Mesenchymal stem cell (in vitro differentiated cells and primary cell): Measurements from ENCODE around the gene ACTN4.
A peak's percentile ranks its signal among the peaks of the same experiment; 100 is the strongest.

Experiments used
- DNase-seq: peaks from one replicate; pipeline ENCODE4 v3.0.0-alpha.2; 2013
- H2AFZ ChIP-seq: one replicate; pipeline ENCODE4 v1.6.1; 2013; ENCODE audit warnings: low read depth, mild to moderate bottlenecking, control low read depth, inconsistent platforms, low read length, moderate library complexity
- H2AK5ac ChIP-seq: 2 replicates; pipeline ENCODE4 v1.6.1; 2013; ENCODE audit warnings: low read length, moderate library complexity, mild to moderate bottlenecking, inconsistent platforms; ENCODE audit not compliant: severe bottlenecking
- H2BK120ac ChIP-seq: one replicate; pipeline ENCODE4 v1.6.1; 2013; ENCODE audit warnings: low read depth, mild to moderate bottlenecking, inconsistent platforms, low read length, moderate library complexity
- H2BK12ac ChIP-seq, 2 experiments: one replicate each; pipeline ENCODE4 v1.6.1; 2013; ENCODE audit warnings: inconsistent platforms in 2 of 2, low read length in 2 of 2, mild to moderate bottlenecking in 2 of 2, moderate library complexity in 2 of 2, control low read depth in 1 of 2
- H2BK15ac ChIP-seq: one replicate; pipeline ENCODE4 v1.6.1; 2013; ENCODE audit warnings: mild to moderate bottlenecking, low read depth, inconsistent platforms; ENCODE audit not compliant: poor library complexity, severe bottlenecking
- H2BK5ac ChIP-seq: 2 replicates; pipeline ENCODE4 v1.6.1; 2013; ENCODE audit warnings: low read depth, mild to moderate bottlenecking, low read length, control low read depth, inconsistent platforms; ENCODE audit not compliant: poor library complexity, severe bottlenecking
- H3K14ac ChIP-seq, 2 experiments: one replicate each; pipeline ENCODE4 v1.6.1; 2013; ENCODE audit warnings: inconsistent platforms in 2 of 2, low read length in 2 of 2, control low read depth in 1 of 2, mild to moderate bottlenecking in 1 of 2, moderate library complexity in 1 of 2
- H3K18ac ChIP-seq, 2 experiments: one replicate each; pipeline ENCODE4 v1.6.1; 2013; ENCODE audit warnings: inconsistent platforms in 2 of 2, low read length in 2 of 2, control low read depth in 1 of 2, low read depth in 1 of 2, mild to moderate bottlenecking in 1 of 2
- H3K23ac ChIP-seq, 2 experiments: one replicate each; pipeline ENCODE4 v1.6.1; 2013; ENCODE audit warnings: inconsistent platforms in 2 of 2, low read length in 2 of 2, mild to moderate bottlenecking in 2 of 2, moderate library complexity in 2 of 2, control low read depth in 1 of 2
- H3K27ac ChIP-seq: 2 replicates; pipeline ENCODE4 v1.5.1; 2013; ENCODE audit warnings: mild to moderate bottlenecking, moderate library complexity, low read length, control low read depth, inconsistent platforms; ENCODE audit not compliant: poor library complexity, severe bottlenecking
- H3K27me3 ChIP-seq, 2 experiments: 2 replicates each; pipeline versions ENCODE4 v1.6.1 to v1.7.0; 2013; ENCODE audit warnings: low read length in 2 of 2, mild to moderate bottlenecking in 2 of 2, moderate library complexity in 2 of 2, control low read depth in 1 of 2, inconsistent platforms in 1 of 2; ENCODE audit not compliant: control insufficient read depth in 1 of 2, insufficient read depth in 1 of 2
- H3K36me3 ChIP-seq, 2 experiments: 2 replicates each; pipeline versions ENCODE4 v1.6.1 to v1.7.0; 2013; ENCODE audit warnings: low read length in 2 of 2, control low read depth in 1 of 2, inconsistent platforms in 1 of 2, low read depth in 1 of 2, mild to moderate bottlenecking in 1 of 2; ENCODE audit not compliant: insufficient read depth in 2 of 2, control insufficient read depth in 1 of 2
- H3K4ac ChIP-seq, 2 experiments: one replicate each; pipeline ENCODE4 v1.6.1; 2013; ENCODE audit warnings: inconsistent platforms in 2 of 2, low read length in 2 of 2, mild to moderate bottlenecking in 2 of 2, moderate library complexity in 2 of 2, control low read depth in 1 of 2, low read depth in 1 of 2
- H3K4me1 ChIP-seq: 2 replicates; pipeline ENCODE4 v1.6.1; 2013; ENCODE audit warnings: low read depth, low read length, control low read depth; ENCODE audit not compliant: control insufficient read depth, insufficient read depth
- H3K4me2 ChIP-seq: 2 replicates; pipeline ENCODE4 v1.6.1; 2013; ENCODE audit warnings: low read length, mild to moderate bottlenecking, inconsistent platforms; ENCODE audit not compliant: poor library complexity, severe bottlenecking
- H3K4me3 ChIP-seq, 2 experiments: 2 replicates each; pipeline versions ENCODE4 v1.5.1 to v1.7.0; 2013; ENCODE audit warnings: low read length in 2 of 2, mild to moderate bottlenecking in 2 of 2, control low read depth in 1 of 2, low read depth in 1 of 2; ENCODE audit not compliant: insufficient read depth in 1 of 2
- H3K79me1 ChIP-seq: replicated peaks from 2 replicates; pipeline ENCODE4 v1.6.1; 2013; ENCODE audit warnings: mild to moderate bottlenecking, control low read depth, low read length, inconsistent platforms; ENCODE audit not compliant: poor library complexity, severe bottlenecking
- H3K9ac ChIP-seq: 2 replicates; pipeline ENCODE4 v1.7.0; 2013; ENCODE audit warnings: mild to moderate bottlenecking, low read length, moderate library complexity
- H3K9me3 ChIP-seq: 2 replicates; pipeline ENCODE4 v1.7.0; 2013; ENCODE audit warnings: mild to moderate bottlenecking, low read length; ENCODE audit not compliant: control insufficient read depth
- H4K8ac ChIP-seq: one replicate; pipeline ENCODE4 v1.6.1; 2013; ENCODE audit warnings: inconsistent platforms, mild to moderate bottlenecking, low read length, moderate library complexity
- H4K91ac ChIP-seq: one replicate; pipeline ENCODE4 v1.6.1; 2013; ENCODE audit warnings: mild to moderate bottlenecking, low read length, inconsistent platforms
- WGBS: methylation state at CpG from one replicate; pipeline ENCODE4 v1.1.7; 2013; ENCODE audit warnings: mixed read lengths; 5-methylcytosine and 5-hydroxymethylcytosine counted together

ACTN4 gene

DNA sequence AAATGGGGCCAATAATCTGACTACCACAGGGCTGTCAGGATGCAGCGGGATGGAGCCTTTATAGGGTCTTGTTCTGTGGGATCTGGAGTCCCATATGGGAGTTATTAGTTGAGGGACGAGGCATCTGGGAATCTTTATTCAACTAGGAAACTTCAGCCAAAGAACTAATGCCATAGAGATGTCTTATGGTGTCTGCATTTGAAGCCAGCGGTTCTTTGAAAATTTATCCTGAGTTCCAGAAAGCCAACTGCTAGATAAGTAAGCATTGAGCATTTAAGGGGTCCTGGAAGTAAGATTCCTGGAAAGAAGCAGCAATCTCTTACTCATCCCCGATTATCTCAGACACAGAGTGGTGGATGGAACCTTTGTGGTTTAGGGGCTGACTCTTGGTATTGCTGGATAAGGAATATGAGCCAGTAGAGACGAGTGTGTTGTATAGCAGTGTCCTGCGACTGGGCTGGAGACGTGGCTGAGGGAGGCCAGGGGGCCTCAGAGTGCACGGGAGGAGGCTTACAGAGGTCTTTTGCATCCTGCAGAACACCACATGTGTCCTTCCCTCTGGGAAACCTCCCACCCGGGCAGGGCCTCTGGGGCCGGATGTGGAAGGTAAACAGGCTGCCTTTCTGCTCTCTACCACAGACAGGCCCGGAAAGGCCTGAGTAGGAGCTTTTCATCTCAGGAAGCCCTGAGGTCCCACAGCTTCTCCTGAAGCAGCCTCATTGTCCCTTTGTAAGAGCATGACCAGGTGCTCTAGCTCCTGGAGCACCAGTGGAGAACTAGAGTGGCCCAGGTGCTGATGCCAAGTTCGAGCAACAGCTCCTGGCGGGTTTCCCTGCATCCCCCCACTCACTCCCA lies 28.8 kb downstream of the ACTN4 start:
- Histone ChIP-seq H2BK5ac (peak overlapping the region; percentile 63), H3K4me3 (no peak overlapping the region), H3K23ac (peak overlapping the region in 1 of 2 experiments; percentile 100), H4K91ac (peak overlapping the region; percentile 100), H3K4ac (peak overlapping the region; percentile 96), H3K4me1 (peaks cover 45% of the 10 kb centered on the region), H2AFZ (no peak overlapping the region), H2BK120ac (peak overlapping the region; percentile 98), H3K79me1 (no peaks in the 10 kb centered on the region), H2AK5ac (peak overlapping the region; percentile 95), H3K36me3 (peaks cover 6 to 44% of the 10 kb centered on the region in 2 experiments), H4K8ac (peak overlapping the region; percentile 86), H3K18ac (peak overlapping the region; percentile 97 to 99), H3K4me2 (peak overlapping the region; percentile 30), H3K9me3 (no peaks in the 10 kb centered on the region), H3K27ac (peak overlapping the region; percentile 87), H2BK15ac (peak overlapping the region; percentile 5), H3K27me3 (no peaks in the 10 kb centered on the region), H3K14ac (no peak overlapping the region), H2BK12ac (peak overlapping the region; percentile 99), H3K9ac (peak overlapping the region; percentile 50)
- 24% methylated on average over 12 of the region's 13 CpGs for WGBS
- DNase-seq = peak; percentile 94

- H3K4me2 ChIP-seq = no peak overlapping the region
- no peak for DNase-seq
- H3K36me3 ChIP-seq = peaks cover 6 to 51% of the 10 kb centered on the region in 2 experiments
- peak overlapping the region; percentile 87 for H3K27ac ChIP-seq
- peak overlapping the region; percentile 52 for H2AK5ac ChIP-seq
- peak overlapping the region; percentile 85 to 97 for H3K18ac ChIP-seq
- peak overlapping the region in 1 of 2 experiments; percentile 100 for H3K23ac ChIP-seq
- peak overlapping the region; percentile 58 for H2BK120ac ChIP-seq
- H3K14ac ChIP-seq = peak overlapping the region in 1 of 2 experiments; percentile 99
- H3K9me3 ChIP-seq = no peaks in the 10 kb centered on the region
- peak overlapping the region; percentile 64 to 99 for H2BK12ac ChIP-seq
- peak overlapping the region; percentile 50 for H3K9ac ChIP-seq
- no peaks in the 10 kb centered on the region for H3K79me1 ChIP-seq
- 86% methylated on average over 9 of the region's 11 CpGs for WGBS
- no peak overlapping the region for H2BK5ac ChIP-seq
- H3K4me1 ChIP-seq = peaks cover 50% of the 10 kb centered on the region
- H3K4me3 ChIP-seq = no peak overlapping the region
- peak overlapping the region; percentile 68 to 96 for H3K4ac ChIP-seq
- H2BK15ac ChIP-seq = peak overlapping the region; percentile 5
- no peak overlapping the region for H2AFZ ChIP-seq
- peak overlapping the region; percentile 67 for H4K8ac ChIP-seq
- peak overlapping the region; percentile 73 for H4K91ac ChIP-seq
- no peaks in the 10 kb centered on the region for H3K27me3 ChIP-seq
Measured at GRCh38 chr19:38676878-38677646, 29.6 kb downstream of the ACTN4 start.

DNA sequence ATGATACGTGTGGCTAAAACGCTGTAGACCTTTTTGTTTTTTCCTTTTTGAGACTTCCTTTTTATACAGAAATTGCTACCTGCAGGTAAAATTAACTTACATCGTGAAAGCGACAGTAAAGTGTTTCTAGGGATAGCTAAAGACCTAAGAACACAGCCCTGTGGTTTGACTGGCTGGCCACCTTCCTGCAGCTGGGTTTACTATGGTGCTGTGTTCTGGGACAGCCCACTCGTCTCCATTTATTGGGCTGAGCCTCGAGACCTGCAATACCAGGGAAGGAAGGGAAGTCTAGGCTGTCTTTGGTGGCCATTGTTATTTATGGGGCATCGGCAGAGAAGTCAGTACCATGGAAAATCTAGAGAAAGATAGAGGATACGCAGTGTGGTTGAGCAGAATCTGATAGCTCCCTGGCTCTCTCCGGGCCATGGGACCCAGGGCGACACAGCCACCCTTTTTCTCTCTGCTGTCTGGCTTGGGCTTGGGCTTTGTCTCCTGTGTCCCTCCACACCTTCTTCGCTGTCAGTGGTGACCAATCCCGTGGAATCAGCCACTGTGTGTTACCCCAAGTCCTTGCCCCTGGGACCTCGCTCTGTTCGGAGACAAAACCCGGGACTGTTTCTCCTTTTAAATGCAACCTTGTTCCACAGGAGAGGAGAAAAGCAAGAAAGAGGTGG lies 30.9 kb downstream of the ACTN4 start:
- Histone ChIP-seq H2BK12ac (peak overlapping the region; percentile 49 to 64), H3K36me3 (peaks cover 6 to 57% of the 10 kb centered on the region in 2 experiments), H3K4me3 (no peak overlapping the region), H2BK15ac (no peak overlapping the region), H3K23ac (no peak overlapping the region), H4K8ac (no peak overlapping the region), H3K27ac (peak overlapping the region; percentile 51), H2AK5ac (peak overlapping the region; percentile 7), H3K27me3 (no peaks in the 10 kb centered on the region), H3K4me2 (no peak overlapping the region), H2BK5ac (no peak overlapping the region), H3K9me3 (no peaks in the 10 kb centered on the region), H3K4me1 (peaks cover 57% of the 10 kb centered on the region), H4K91ac (peak overlapping the region; percentile 15), H2AFZ (no peak overlapping the region), H3K79me1 (no peaks in the 10 kb centered on the region), H3K9ac (no peak overlapping the region), H3K14ac (peak overlapping the region in 1 of 2 experiments; percentile 44), H3K4ac (peak overlapping the region in 1 of 2 experiments; percentile 37), H2BK120ac (no peak overlapping the region), H3K18ac (peak overlapping the region; percentile 55 to 68)
- 96% methylated on average over 15 of the region's 15 CpGs for WGBS
- DNase-seq = no peak
